OCI-LY7 (cell line): ENCODE measurements around the gene NPC2. TPM values are rescaled to one million over a fixed set of nuclear protein-coding genes. Genes with fewer than 3 reads are reported as not detected.
"Not testable (repeated sequence)": the region's sequence is repeated elsewhere in the genome, so short reads cannot be mapped to it uniquely, and the experiment has no call there.

ENCODE experiments used
- BruUV-seq: library from RNA; stranded (reverse); fragments of 400-500 nt; replicated peaks from 2 replicates; lab custom pipeline; 2021; lab: Mats Ljungman, UMichigan
- CTCF ChIA-PET: fragments of 300-600 bp; sonication (Branson Sonifier 250); formaldehyde crosslinking; loops from one replicate; lab custom pipeline; 2022; ENCODE audit warnings: antibody characterized with exemption; ENCODE audit not compliant: unreplicated experiment; lab: Charles Lee
- POLR2A ChIA-PET: fragments of 300-600 bp; sonication (Branson Sonifier 250); formaldehyde crosslinking; loops from one replicate; lab custom pipeline; 2022; ENCODE audit warnings: antibody characterized with exemption; lab: Charles Lee
- DNase-seq: peaks from one replicate; pipeline ENCODE4 v3.0.0-alpha.2; 2015; ENCODE audit warnings: low spot score
- H2AFZ ChIP-seq: fragments of 200-600 bp; sonication (generic), shearing (Covaris generic); 2 replicates; pipeline ENCODE4 v1.6.1; 2014; ENCODE audit warnings: mild to moderate bottlenecking, antibody characterized with exemption, low read length, moderate library complexity
- H3K27ac ChIP-seq: fragments of 200-600 bp; sonication (generic); 2 replicates; pipeline ENCODE4 v1.5.1; 2014; ENCODE audit warnings: mixed run types, low read depth, mild to moderate bottlenecking, moderate library complexity, low read length, inconsistent platforms; ENCODE audit not compliant: poor library complexity, severe bottlenecking
- H3K36me3 ChIP-seq: fragments of 200-600 bp; sonication (generic); 2 replicates; pipeline ENCODE4 v1.6.1; 2014; ENCODE audit warnings: mild to moderate bottlenecking, antibody characterized with exemption, low read length, moderate library complexity, mixed read lengths; ENCODE audit not compliant: insufficient read depth
- H3K4me1 ChIP-seq: fragments of 200-600 bp; sonication (generic); 2 replicates; pipeline ENCODE4 v1.5.1; 2014; ENCODE audit warnings: mild to moderate bottlenecking, low read length; ENCODE audit not compliant: insufficient read depth, poor library complexity, severe bottlenecking
- H3K4me2 ChIP-seq: fragments of 200-600 bp; sonication (generic); 2 replicates; pipeline ENCODE4 v1.6.1; 2014; ENCODE audit warnings: mild to moderate bottlenecking, low read length
- H3K4me3 ChIP-seq: fragments of 200-600 bp; sonication (generic); 2 replicates; pipeline ENCODE4 v1.5.1; 2014; ENCODE audit warnings: mild to moderate bottlenecking, low read depth, low read length; ENCODE audit not compliant: poor library complexity, severe bottlenecking
- H3K79me2 ChIP-seq: fragments of 200-600 bp; sonication (generic); 2 replicates; pipeline ENCODE4 v1.6.1; 2016; ENCODE audit warnings: low read depth, mild to moderate bottlenecking, low read length, moderate library complexity, mixed read lengths; ENCODE audit not compliant: insufficient read depth
- H3K9me2 ChIP-seq: fragments of 200-600 bp; sonication (generic); 2 replicates; pipeline ENCODE4 v1.6.1; 2016; ENCODE audit warnings: mild to moderate bottlenecking, low read length, mixed read lengths; ENCODE audit not compliant: insufficient read depth
- H3K9me3 ChIP-seq: fragments of 200-600 bp; sonication (generic); 2 replicates; pipeline ENCODE4 v1.6.1; 2014; ENCODE audit warnings: mild to moderate bottlenecking, mixed run types, low read length, mixed read lengths
- H4K20me1 ChIP-seq: fragments of 200-600 bp; sonication (generic); 2 replicates; pipeline ENCODE4 v1.6.1; 2014; ENCODE audit warnings: mild to moderate bottlenecking, antibody characterized with exemption, low read length, moderate library complexity, mixed read lengths; ENCODE audit not compliant: insufficient read depth
- EZH2phosphoT487 ChIP-seq: fragments of 200-600 bp; sonication (generic); IDR thresholded peaks from 2 replicates; pipeline ENCODE4 v1.6.1; 2018; ENCODE audit warnings: low read depth, borderline replicate concordance, mild to moderate bottlenecking, mixed run types, antibody characterized with exemption, low read length, moderate library complexity, mixed read lengths
- intact Hi-C: fragments of 100-400 bp; cut with micrococcal nuclease; formaldehyde crosslinking; loops from one replicate; pipeline ENCODE4 v1.10.0; 2022; ENCODE audit not compliant: unreplicated experiment
- total RNA-seq, 2 experiments: library from RNA; depleted of rRNA in 1 of 2; stranded (reverse); fragments of >200 nt in 1 of 2; shearing (Covaris generic) in 1 of 2; gene quantifications; 2 replicates each; pipeline ENCODE4 v1.2.3, GENCODE V29; 2014 to 2022
- TF ChIP-seq, protein P1 (sequence below): fragments of 200-600 bp; sonication (generic); conservative IDR thresholded peaks from 2 replicates; pipeline ENCODE4 v1.5.1; 2014; ENCODE audit warnings: mild to moderate bottlenecking, antibody characterized with exemption, low read length, moderate library complexity, mixed read lengths

The NPC2 gene
- total RNA-seq, 2 experiments from 2014 or later: 37.8 to 80.8 TPM

DNA sequence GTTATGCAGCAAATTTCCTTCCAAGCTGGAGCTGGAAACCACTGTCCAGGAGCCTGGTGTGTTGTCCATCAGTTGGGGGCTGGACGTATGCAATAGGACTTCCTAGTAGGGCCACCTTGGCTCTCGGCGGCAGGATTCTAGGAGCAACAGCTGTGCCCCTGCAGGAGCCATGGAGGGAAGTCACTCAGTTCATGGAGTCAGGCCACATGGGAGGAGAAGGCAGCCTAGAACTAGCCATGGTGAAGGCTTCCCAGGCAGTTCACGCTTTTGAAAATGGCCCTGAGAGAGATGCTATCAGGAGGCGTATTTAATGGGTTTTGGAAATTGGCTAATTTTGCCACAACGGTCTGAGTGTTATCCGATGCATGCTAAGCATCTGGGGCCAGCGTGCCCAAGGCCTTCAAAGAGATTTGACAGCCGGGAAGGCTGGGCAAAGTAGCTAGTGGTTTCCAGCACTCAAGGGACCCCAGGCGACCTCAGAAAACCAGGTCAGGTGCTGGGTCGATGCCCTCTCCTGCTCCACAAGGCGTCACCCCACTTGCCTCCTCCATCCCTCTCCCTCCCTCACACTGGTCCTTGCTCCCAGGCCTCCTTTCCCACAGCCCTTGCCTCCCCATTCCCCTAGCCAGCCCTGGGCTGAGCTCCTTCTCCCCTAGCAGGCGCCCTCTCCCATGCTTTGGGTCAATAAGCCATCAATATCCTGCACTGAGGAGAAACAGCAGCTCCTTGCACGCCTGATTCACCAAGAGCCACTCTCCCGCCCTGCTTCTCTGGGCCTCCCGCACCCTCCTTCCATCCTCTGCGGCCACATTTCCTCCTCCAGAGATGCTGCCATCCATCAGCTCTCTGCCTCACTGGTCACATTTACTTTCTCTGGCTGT lies 36.2 kb downstream of the NPC2 start:
- no peak overlapping the region for H3K4me3 ChIP-seq
- POLR2A ChIA-PET: interaction anchor here (0.6 kb wide), 1 partner anchor 21 kb away, joined by 6 read pairs; no protein-coding TSS in a partner anchor
- CTCF ChIA-PET: interaction anchor here (0.6 kb wide), 1 partner anchor 130 kb away, joined by 7 read pairs; no protein-coding TSS in a partner anchor
- no peak for DNase-seq
- H3K4me2 ChIP-seq: no peak overlapping the region
- H3K36me3 ChIP-seq: no peaks in the 10 kb centered on the region
- no peaks in the 10 kb centered on the region for H3K9me3 ChIP-seq
- H3K4me1 ChIP-seq: no peaks in the 10 kb centered on the region
- no peak overlapping the region for H2AFZ ChIP-seq
- H3K79me2 ChIP-seq: no peaks in the 10 kb centered on the region
- no peaks in the 10 kb centered on the region for H3K9me2 ChIP-seq
- intact Hi-C loops: no loop called here
- no peaks in the 10 kb centered on the region for H4K20me1 ChIP-seq
- TF ChIP-seq, protein P1, sequence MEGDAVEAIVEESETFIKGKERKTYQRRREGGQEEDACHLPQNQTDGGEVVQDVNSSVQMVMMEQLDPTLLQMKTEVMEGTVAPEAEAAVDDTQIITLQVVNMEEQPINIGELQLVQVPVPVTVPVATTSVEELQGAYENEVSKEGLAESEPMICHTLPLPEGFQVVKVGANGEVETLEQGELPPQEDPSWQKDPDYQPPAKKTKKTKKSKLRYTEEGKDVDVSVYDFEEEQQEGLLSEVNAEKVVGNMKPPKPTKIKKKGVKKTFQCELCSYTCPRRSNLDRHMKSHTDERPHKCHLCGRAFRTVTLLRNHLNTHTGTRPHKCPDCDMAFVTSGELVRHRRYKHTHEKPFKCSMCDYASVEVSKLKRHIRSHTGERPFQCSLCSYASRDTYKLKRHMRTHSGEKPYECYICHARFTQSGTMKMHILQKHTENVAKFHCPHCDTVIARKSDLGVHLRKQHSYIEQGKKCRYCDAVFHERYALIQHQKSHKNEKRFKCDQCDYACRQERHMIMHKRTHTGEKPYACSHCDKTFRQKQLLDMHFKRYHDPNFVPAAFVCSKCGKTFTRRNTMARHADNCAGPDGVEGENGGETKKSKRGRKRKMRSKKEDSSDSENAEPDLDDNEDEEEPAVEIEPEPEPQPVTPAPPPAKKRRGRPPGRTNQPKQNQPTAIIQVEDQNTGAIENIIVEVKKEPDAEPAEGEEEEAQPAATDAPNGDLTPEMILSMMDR: no peak
- TF ChIP-seq EZH2phosphoT487: no peak
- no TSS peak for BruUV-seq
- H3K27ac ChIP-seq: no peak overlapping the region

DNA sequence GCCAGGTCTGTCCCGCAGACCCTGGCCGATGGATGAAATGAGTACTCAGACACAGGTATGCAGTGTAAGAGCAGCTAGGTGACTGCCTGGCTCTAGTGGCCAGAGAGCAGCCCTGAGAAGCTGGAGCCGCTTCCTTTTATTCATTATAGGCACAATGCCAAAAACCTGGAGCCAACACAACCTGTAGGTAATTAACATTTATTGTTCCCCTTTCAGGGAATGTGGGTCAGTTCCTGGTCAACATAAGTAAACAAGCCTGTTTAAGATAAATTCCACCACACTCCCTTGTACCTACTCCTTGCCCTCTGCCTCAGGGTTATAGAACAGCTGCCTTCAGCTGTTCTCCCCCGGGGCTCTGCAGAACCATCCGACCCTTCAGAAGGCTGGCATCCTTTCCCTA lies 38.7 kb downstream of the NPC2 start:
- DNase-seq, H3K4me2 ChIP-seq, H4K20me1 ChIP-seq, H3K9me3 ChIP-seq, H3K36me3 ChIP-seq, H3K4me1 ChIP-seq, H3K4me3 ChIP-seq, CTCF ChIA-PET, BruUV-seq, H3K27ac ChIP-seq, H3K9me2 ChIP-seq, intact Hi-C loops, H3K79me2 ChIP-seq, H2AFZ ChIP-seq: not testable (repeated sequence)
- POLR2A ChIA-PET: interaction anchor here (0.6 kb wide), 1 partner anchor 17 kb away, joined by 3 read pairs; no protein-coding TSS in a partner anchor

DNA sequence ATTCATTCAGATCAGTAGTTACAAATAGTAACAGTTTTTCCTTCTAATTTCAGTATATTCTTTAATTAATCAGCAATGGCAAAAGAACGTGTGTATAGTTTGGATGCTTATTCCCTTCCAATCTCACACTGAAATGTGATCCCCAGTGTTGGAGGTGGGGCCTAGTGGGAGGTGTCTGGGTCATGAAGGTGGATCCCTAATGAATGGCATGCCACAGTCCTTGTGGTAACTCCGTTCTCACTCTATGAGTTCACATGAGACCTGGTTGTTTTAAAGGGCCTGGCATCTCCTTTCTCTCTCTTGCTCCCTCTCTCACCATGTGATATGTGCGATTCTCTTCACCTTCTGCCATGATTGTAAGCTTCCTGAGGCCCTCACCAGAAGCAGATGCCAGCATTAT lies 48.2 kb downstream of the NPC2 start:
- H3K9me3 ChIP-seq: no peaks in the 10 kb centered on the region
- DNase-seq: no peak
- no peaks in the 10 kb centered on the region for H4K20me1 ChIP-seq
- H3K4me1 ChIP-seq: no peaks in the 10 kb centered on the region
- ChIA-PET CTCF (no interaction called here), POLR2A (no interaction called here)
- H3K4me3 ChIP-seq: no peak overlapping the region
- BruUV-seq: no TSS peak
- H3K79me2 ChIP-seq: no peaks in the 10 kb centered on the region
- H2AFZ ChIP-seq: no peak overlapping the region
- no peaks in the 10 kb centered on the region for H3K36me3 ChIP-seq
- intact Hi-C loops: no loop called here
- no peak overlapping the region for H3K4me2 ChIP-seq
- H3K9me2 ChIP-seq: no peaks in the 10 kb centered on the region
- no peak overlapping the region for H3K27ac ChIP-seq
- TF ChIP-seq EZH2phosphoT487: no peak
- TF ChIP-seq, protein P1: no peak
